GM13976 (cell line): ENCODE measurements around the gene ZC3H12A.
A peak's percentile ranks its signal among the peaks of the same experiment; 100 is the strongest.

Experiments
- DNase-seq: peaks from one replicate; pipeline ENCODE4 v3.0.0; 2012; ENCODE audit warnings: low spot score
- CTCF ChIP-seq: IDR thresholded peaks from 2 replicates; pipeline ENCODE4 v1.5.1; 2012; ENCODE audit warnings: borderline replicate concordance, mild to moderate bottlenecking; ENCODE audit not compliant: insufficient read depth; ENCODE audit errors: extremely low read depth, missing control alignments, control extremely low read depth
- in situ Hi-C: fragments of 300-500 bp; cut with MboI; formaldehyde crosslinking; loops from one replicate; pipeline ENCODE4 v1.12.0; 2022; ENCODE audit warnings: low sequenced_read_pairs, mixed read lengths, inconsistent platforms; ENCODE audit not compliant: unreplicated experiment

Gene ZC3H12A

GRCh38 chr1:37484325-37485051, 10.1 kb downstream of the ZC3H12A start:
- TF ChIP-seq CTCF, result no peak
- in situ Hi-C loops, result no loop called here

GRCh38 chr1:37485902-37486679, 11.7 kb downstream of the ZC3H12A start:
- no peak for TF ChIP-seq CTCF
- in situ Hi-C loops, result no loop called here

More at GRCh38 chr1:37484325-37485051, 10.1 kb downstream of the ZC3H12A start:
- no peak for DNase-seq

GRCh38 chr1:37486680-37487618, 12.6 kb downstream of the ZC3H12A start:
- in situ Hi-C loops, result no loop called here
- peak; percentile 79 for DNase-seq
- peak; percentile 93 for TF ChIP-seq CTCF

More at GRCh38 chr1:37485902-37486679, 11.7 kb downstream of the ZC3H12A start:
- DNase-seq, result peak; percentile 28

GRCh38 chr1:37487619-37487984, 13.2 kb downstream of the ZC3H12A start:
- no peak for TF ChIP-seq CTCF
- no peak for DNase-seq
- in situ Hi-C loops, result no loop called here

GRCh38 chr1:37493336-37494098, 19.1 kb downstream of the ZC3H12A start:
- in situ Hi-C loops, result no loop called here

More at GRCh38 chr1:37493336-37494098, 19.1 kb downstream of the ZC3H12A start:
- no peak for DNase-seq
- TF ChIP-seq CTCF, result no peak
